ENCODE results near the gene PDX1. TPM values are rescaled to one million over a fixed set of nuclear protein-coding genes. Genes with fewer than 3 reads are reported as not detected.

PDX1 gene
- total RNA-seq, 1 experiment from 2014 or later: 0.35 TPM

DNA sequence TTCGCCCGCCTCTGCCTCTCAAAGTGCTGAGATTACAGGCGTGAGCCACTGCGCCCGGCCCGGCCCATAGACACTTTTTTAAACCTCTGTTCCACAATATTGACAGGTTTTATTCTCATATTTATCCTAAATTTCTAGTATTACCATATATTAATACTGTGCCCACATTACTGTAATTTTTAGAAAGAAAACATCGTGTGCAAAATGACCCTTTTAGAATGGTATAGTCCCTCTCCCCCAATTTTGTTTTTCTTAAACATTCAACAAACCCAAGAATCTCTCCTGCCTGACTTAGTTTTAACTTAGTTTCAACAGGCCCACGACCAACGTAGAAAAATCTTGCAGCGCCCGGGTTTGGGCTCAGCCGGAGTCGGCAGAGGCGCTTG is 40.2 kb downstream of the PDX1 start:
- Mint-ChIP-seq H3K27ac (ENCODE audit: low read depth, unreplicated experiment) (no peak overlapping the region), H3K4me3 (ENCODE audit: unreplicated experiment) (peak overlapping the region; percentile 61), H3K9me3 (ENCODE audit: unreplicated experiment) (no peaks in the 10 kb centered on the region), H3K4me1 (ENCODE audit: insufficient read depth, unreplicated experiment) (no peaks in the 10 kb centered on the region), H3K36me3 (ENCODE audit: insufficient read depth, unreplicated experiment) (peaks cover 6% of the 10 kb centered on the region), H3K27me3 (ENCODE audit: insufficient read depth, unreplicated experiment) (no peaks in the 10 kb centered on the region)
- POLR2A ChIA-PET: no interaction called here
- BruUV-seq (replicated peaks): no TSS peak
- TF ChIP-seq, protein P1, sequence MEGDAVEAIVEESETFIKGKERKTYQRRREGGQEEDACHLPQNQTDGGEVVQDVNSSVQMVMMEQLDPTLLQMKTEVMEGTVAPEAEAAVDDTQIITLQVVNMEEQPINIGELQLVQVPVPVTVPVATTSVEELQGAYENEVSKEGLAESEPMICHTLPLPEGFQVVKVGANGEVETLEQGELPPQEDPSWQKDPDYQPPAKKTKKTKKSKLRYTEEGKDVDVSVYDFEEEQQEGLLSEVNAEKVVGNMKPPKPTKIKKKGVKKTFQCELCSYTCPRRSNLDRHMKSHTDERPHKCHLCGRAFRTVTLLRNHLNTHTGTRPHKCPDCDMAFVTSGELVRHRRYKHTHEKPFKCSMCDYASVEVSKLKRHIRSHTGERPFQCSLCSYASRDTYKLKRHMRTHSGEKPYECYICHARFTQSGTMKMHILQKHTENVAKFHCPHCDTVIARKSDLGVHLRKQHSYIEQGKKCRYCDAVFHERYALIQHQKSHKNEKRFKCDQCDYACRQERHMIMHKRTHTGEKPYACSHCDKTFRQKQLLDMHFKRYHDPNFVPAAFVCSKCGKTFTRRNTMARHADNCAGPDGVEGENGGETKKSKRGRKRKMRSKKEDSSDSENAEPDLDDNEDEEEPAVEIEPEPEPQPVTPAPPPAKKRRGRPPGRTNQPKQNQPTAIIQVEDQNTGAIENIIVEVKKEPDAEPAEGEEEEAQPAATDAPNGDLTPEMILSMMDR (IDR thresholded peaks at IDR 0.05; ENCODE audit: unreplicated experiment): no peak
- CTCF ChIA-PET: interaction anchor here (0.6 to 2.7 kb wide), 9 partner anchors 16 to 1845 kb away, joined by 3 to 16 read pairs (median 4); no protein-coding TSS in a partner anchor
- intact Hi-C loops (cut with micrococcal nuclease): loop anchor here (10.0 kb wide), 2 partner anchors 185 to 585 kb away; no protein-coding TSS in a partner anchor
- no peak for DNase-seq (ENCODE audit: unreplicated experiment)

DNA sequence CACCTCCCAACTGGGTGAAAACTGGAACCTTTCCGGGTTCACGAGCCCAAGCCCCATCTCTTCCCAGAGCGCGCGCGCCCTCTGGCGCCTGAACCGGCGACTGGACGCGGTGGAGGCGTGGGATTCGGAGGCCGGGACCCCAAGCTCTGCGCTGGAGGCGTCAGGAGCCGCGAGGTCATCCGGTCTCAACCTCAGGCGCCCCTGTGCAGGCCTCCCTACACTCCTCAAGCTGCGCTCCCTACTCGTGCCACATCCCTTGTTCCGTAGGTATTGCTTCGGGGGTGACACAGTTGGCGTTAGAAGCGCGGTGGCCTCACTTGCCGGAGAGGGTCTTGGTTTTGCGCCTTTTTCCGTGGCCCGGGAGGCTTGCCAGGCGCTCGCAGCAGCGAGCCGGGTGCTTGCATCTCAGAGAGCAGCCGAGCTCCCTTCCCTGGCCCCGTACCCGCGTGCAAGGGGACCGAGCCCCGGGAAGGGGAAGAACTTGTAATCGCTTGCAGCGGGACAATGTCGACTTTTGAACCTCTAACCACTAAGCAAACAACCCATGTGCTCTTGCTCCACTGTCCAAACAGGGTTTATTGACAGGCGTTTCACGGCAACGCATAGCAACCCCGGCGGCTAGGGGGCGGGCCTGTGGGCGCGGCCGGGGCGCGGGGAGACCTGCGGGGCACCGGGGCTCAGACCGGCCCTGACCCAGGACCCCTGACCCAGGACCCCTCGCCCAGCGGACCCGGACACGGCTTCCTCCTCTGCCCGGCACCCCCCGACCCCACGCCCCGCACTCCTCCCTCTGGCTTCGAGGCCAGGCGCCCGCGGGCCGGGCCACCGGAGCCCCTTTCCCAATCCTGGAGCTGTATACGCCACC is 40.8 kb downstream of the PDX1 start:
- intact Hi-C loops (cut with micrococcal nuclease): no loop called here

DNA sequence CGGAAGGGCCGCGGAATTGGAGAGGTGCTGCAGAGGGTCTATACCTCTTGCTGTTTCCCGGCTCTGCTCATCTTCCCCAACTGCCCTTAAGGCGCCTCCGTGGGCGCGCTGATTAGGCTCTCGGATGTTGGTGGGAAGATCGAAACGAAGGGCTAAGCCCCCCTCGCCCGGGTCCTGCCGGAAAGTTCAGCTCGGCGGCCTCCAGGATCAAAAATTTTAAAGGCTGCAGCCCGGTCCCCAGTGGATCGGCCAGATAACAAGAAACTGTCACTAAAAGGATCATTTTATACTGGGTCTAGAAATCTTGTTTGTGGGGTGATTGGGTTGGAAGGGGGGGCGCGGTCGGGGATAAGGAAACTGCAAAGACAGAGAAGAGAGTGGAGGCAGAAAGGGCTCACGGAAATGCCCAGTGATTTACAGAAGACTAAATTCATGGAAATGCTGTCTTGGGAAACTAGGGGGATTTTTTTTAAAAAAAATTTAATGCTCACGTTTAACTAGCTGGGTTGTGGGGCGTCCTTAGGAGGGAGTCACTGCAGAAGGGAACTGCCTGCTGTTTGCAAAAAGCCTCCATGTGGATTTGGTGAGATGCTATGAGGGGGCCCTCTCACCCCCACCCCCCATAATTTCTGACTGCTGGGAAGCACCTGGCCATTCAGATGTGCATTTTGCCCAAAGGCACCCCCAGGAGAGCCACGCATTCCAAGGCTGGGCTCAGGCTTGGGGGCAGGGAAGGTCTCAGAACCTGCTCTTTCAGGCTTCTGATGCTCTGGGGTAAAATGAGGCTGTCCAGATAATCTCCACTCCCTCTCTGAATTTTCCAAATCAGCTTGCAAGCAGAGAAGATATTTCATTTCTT is 41.7 kb downstream of the PDX1 start:
- ChIA-PET CTCF (interaction anchor here (0.5 to 2.7 kb wide), 15 partner anchors 15 to 1561 kb away, joined by 3 to 21 read pairs (median 4); no protein-coding TSS in a partner anchor), POLR2A (interaction anchor here (0.7 kb wide), 1 partner anchor 132 kb away, joined by 3 read pairs; no protein-coding TSS in a partner anchor)
- no TSS peak for BruUV-seq (replicated peaks)
- DNase-seq (ENCODE audit: unreplicated experiment): no peak
- no peak overlapping the region for H3K27ac Mint-ChIP-seq (ENCODE audit: low read depth, unreplicated experiment)
- H3K36me3 Mint-ChIP-seq (ENCODE audit: insufficient read depth, unreplicated experiment): peaks cover 6% of the 10 kb centered on the region
- TF ChIP-seq, protein P1 (IDR thresholded peaks at IDR 0.05; ENCODE audit: unreplicated experiment): no peak
- no peaks in the 10 kb centered on the region for H3K27me3 Mint-ChIP-seq (ENCODE audit: insufficient read depth, unreplicated experiment)
- intact Hi-C loops (cut with micrococcal nuclease): no loop called here
- H3K9me3 Mint-ChIP-seq (ENCODE audit: unreplicated experiment): no peaks in the 10 kb centered on the region
- H3K4me1 Mint-ChIP-seq (ENCODE audit: insufficient read depth, unreplicated experiment): no peaks in the 10 kb centered on the region
- H3K4me3 Mint-ChIP-seq (ENCODE audit: unreplicated experiment): peak overlapping the region; percentile 61

More for the DNA sequence above, 40.8 kb downstream of the PDX1 start:
- Mint-ChIP-seq H3K4me1 (ENCODE audit: insufficient read depth, unreplicated experiment) (no peaks in the 10 kb centered on the region), H3K36me3 (ENCODE audit: insufficient read depth, unreplicated experiment) (peaks cover 6% of the 10 kb centered on the region), H3K4me3 (ENCODE audit: unreplicated experiment) (peak overlapping the region; percentile 61), H3K9me3 (ENCODE audit: unreplicated experiment) (no peaks in the 10 kb centered on the region), H3K27ac (ENCODE audit: low read depth, unreplicated experiment) (no peak overlapping the region), H3K27me3 (ENCODE audit: insufficient read depth, unreplicated experiment) (no peaks in the 10 kb centered on the region)
- BruUV-seq (replicated peaks): no TSS peak
- peak; percentile 62 for DNase-seq (ENCODE audit: unreplicated experiment)
- ChIA-PET CTCF (interaction anchor here (0.6 to 2.7 kb wide), 18 partner anchors 11 to 1846 kb away, joined by 3 to 21 read pairs (median 4); no protein-coding TSS in a partner anchor), POLR2A (no interaction called here)
- TF ChIP-seq, protein P1 (IDR thresholded peaks at IDR 0.05; ENCODE audit: unreplicated experiment): peak; percentile 52
